HG02884 (cell line): Measurements from ENCODE around the gene EFL1.
"Not testable (repeated sequence)": the region's sequence is repeated elsewhere in the genome, so short reads cannot be mapped to it uniquely, and the experiment has no call there.

Experiments used
- ATAC-seq: cut with Tn5 transposase; IDR thresholded peaks from one replicate; pipeline ENCODE4 v1.9.1; 2021; ENCODE audit warnings: mild to moderate bottlenecking, moderate library complexity; ENCODE audit not compliant: unreplicated experiment

The EFL1 gene

GRCh38 chr15:82204575-82204974, 58.0 kb downstream of the EFL1 start:
- ATAC-seq = not testable (repeated sequence)

GRCh38 chr15:82197733-82198594, 64.6 kb downstream of the EFL1 start:
- no peak for ATAC-seq

GRCh38 chr15:82196353-82196752, 66.2 kb downstream of the EFL1 start:
- no peak for ATAC-seq

GRCh38 chr15:82195818-82196217, 66.7 kb downstream of the EFL1 start:
- ATAC-seq = not testable (repeated sequence)

- not testable (repeated sequence) for ATAC-seq
These were observed 68.0 kb downstream of the EFL1 start for GRCh38 chr15:82194488-82194887.

GRCh38 chr15:82193435-82193834, 69.1 kb downstream of the EFL1 start:
- not testable (repeated sequence) for ATAC-seq

GRCh38 chr15:82192394-82192793, 70.1 kb downstream of the EFL1 start:
- not testable (repeated sequence) for ATAC-seq

- no peak for ATAC-seq
These were observed 75.7 kb downstream of the EFL1 start for GRCh38 chr15:82186719-82187406.

GRCh38 chr15:82186161-82186560, 76.4 kb downstream of the EFL1 start:
- ATAC-seq = no peak

GRCh38 chr15:82184776-82185175, 77.8 kb downstream of the EFL1 start:
- ATAC-seq = no peak

- no peak for ATAC-seq
These were observed 78.2 kb downstream of the EFL1 start for GRCh38 chr15:82184355-82184754.

GRCh38 chr15:82183121-82184031, 79.2 kb downstream of the EFL1 start:
- ATAC-seq = no peak

GRCh38 chr15:82181371-82181770, 81.2 kb downstream of the EFL1 start:
- ATAC-seq = no peak

- no peak for ATAC-seq
These were observed 84.5 kb downstream of the EFL1 start for GRCh38 chr15:82178061-82178460.

GRCh38 chr15:82177291-82178010, 85.1 kb downstream of the EFL1 start:
- no peak for ATAC-seq

GRCh38 chr15:82176542-82176941, 86.0 kb downstream of the EFL1 start:
- no peak for ATAC-seq

- no peak for ATAC-seq
These were observed 87.9 kb downstream of the EFL1 start for GRCh38 chr15:82174471-82175235.

- no peak for ATAC-seq
These were observed 89.4 kb downstream of the EFL1 start for GRCh38 chr15:82173108-82173507.

- ATAC-seq = no peak
These were observed 90.0 kb downstream of the EFL1 start for GRCh38 chr15:82172506-82172905.

GRCh38 chr15:82168757-82169156, 93.8 kb downstream of the EFL1 start:
- ATAC-seq = no peak
